SK-N-MC (cell line): Measurements from ENCODE around the gene KCNQ4.

Experiments
- EZH2 ChIP-seq: fragments of 200-600 bp; sonication (generic); IDR thresholded peaks from one replicate; pipeline ENCODE4 v1.6.1; 2017; ENCODE audit warnings: antibody characterized with exemption
- FOXP2 ChIP-seq: optimal IDR thresholded peaks from 2 replicates; pipeline ENCODE3; 2011; ENCODE audit warnings: mild to moderate bottlenecking, moderate library complexity; ENCODE audit not compliant: insufficient read depth; ENCODE audit errors: extremely low read length, control extremely low read depth
- POLR2AphosphoS5 ChIP-seq: IDR thresholded peaks from 2 replicates; pipeline ENCODE4 v1.6.1; 2012; ENCODE audit warnings: mild to moderate bottlenecking, low read depth, low read length, borderline replicate concordance

GRCh38 chr1:40823983-40824382, 40.4 kb downstream of the KCNQ4 start:
- TF ChIP-seq EZH2 (no peak), POLR2AphosphoS5 (no peak), FOXP2 (no peak)
